Stimulated activated CD4-positive, alpha-beta T cell treated with anti-CD3 and anti-CD28 coated beads, TNF-alpha, amount 100 ng/mL, for 24 hours (primary cell): ENCODE results near the gene C1QL3.

Experiments
- DNase-seq, 3 experiments: peaks; one replicate each; pipeline ENCODE4 v3.0.0-alpha.2; 2020; ENCODE audit warnings: low read depth in 3 of 3

C1QL3 gene

DNA sequence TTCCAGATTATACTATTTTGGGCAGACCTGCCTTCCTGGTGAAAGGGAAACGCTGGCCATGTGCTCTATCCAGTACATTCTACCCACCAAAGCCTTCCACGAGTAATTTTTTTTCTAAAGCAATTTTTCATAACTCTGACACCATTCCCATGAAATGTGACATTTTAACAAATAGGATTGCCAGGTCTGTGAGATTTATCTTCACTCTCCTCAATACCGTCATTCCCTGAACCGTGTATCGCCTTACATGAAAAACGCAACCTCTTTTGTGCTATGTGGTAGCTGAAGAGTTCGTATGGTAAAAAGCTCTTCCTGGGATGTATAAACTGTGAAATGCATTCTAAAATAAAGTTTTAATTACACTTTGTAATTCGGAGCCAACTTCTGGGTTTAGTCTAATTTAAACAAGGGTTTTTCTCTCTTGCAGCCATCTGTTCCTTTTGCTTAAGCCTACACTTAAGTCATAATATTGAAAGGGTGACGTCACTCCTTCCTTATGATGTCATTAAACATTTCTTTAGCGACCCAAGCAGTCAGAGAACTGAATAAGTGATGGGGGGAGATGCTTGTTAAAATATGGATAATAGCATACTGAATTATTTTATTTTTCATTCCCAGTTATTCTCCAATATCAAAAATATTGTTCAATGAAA is 27.7 kb downstream of the C1QL3 start:
- no peak for DNase-seq

DNA sequence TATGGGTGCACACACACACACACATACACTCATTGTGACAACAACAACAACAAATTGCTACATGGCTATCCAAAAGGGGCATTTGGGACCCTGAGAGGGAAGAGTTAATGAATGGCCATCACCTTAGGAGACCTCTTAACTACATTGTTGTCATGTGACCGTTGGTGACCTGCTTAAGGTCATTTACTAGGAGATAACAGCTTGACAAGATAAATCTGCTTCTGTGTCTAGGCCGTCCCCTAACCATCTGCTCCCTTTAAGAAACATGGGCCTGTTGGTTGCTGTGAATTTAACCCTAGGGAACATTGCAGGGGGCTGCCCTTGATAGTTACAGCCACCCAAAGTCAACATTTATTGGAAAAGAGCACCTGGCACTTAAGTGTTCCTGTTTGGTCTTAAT is 29.7 kb downstream of the C1QL3 start:
- DNase-seq: no peak

GRCh38 chr10:16490511-16490910 is 31.2 kb downstream of the C1QL3 start:
- no peak for DNase-seq

- DNase-seq: no peak
Measured at GRCh38 chr10:16483241-16483917, 38.3 kb downstream of the C1QL3 start.

DNA sequence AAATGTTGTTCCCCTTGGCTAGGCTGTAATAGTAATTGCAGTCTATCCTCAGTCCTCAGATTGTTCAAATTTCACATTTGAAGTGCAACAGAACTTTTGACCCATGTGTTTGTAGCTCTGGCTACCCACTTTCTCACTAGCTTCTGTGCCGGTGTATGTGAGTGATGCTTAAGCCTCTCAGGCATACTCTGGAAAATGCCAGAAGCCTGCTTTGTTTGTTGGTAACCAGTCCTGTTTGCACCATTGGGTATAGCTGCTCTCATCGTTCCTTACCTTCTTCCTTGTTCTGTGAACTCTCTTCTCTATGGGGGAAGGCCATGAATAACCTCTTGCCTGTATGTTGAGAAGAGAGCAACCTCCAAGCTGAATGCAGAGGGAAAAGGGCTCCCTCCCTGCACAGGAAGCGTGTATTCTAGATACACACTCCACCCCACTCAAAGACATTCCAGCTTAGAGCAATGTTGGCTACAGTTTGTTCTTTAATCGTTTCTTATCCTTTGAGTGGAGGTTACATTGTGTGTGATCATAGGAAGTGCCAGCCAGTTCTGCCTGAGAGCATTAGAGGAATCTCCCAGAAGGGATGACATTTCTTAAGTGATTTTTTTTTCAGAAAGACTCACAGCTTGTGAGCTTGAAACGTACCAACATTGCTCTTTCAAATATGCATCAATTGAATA is 40.5 kb downstream of the C1QL3 start:
- no peak for DNase-seq

DNA sequence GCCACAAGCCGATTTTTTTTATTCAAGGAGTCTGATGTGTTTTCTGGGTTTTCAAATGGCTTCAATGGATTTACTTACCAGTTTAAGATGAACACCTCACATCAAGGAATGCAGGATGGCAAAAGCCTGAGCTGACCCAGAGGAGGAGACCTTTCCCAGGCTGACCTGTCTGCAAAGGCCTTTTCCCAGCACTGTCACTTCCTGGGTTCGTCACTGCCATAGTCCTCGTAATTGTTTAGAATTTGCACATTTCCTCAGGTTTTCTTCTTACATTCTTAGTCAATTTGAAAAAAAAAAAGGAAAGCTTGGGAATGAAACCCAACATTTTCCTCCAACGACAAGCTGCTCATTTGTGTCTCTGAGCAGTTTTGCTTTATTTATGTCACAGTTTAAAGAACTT is 42.9 kb downstream of the C1QL3 start:
- no peak for DNase-seq

- no peak for DNase-seq
Measured at GRCh38 chr10:16477757-16478156, 43.9 kb downstream of the C1QL3 start.

DNA sequence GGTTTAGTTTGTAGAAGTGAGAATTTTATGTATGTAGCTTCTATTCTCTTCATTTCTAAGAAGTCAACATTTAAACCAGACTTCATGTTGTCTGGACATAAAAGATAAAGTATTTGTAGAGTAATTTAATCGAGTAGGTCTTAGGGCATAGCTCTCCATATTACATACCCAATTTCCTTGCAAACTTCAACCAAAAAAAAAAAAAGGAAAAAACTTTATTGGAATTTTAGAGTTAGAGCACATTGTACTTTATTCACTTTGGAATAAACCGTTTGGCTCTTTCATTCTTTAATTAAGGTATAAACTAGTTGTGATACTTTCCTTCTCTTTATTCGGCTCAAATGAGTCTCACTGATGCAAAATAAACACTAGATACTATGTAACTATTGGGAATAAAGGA is 48.9 kb downstream of the C1QL3 start:
- DNase-seq: no peak

DNA sequence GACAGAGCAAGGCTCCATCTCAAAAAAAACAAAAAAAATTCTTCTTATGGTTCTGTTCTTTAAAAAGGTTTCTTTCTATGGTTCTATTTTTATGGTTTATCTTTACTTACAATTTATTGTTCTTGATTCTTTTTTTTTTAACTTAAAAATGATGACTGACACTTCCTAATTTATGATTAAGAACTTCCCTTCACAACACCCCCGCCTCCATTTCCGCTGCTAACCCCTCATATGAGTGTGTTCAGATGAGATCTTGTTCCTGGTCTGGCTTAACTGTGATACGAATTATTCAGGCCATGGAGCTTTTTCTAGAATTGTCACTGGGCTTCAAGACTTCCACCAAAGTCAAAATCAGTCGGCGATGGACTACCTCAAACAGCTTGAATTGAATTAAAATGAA is 50.9 kb downstream of the C1QL3 start:
- DNase-seq: peak in 1 of 3 experiments; percentile 26

DNA sequence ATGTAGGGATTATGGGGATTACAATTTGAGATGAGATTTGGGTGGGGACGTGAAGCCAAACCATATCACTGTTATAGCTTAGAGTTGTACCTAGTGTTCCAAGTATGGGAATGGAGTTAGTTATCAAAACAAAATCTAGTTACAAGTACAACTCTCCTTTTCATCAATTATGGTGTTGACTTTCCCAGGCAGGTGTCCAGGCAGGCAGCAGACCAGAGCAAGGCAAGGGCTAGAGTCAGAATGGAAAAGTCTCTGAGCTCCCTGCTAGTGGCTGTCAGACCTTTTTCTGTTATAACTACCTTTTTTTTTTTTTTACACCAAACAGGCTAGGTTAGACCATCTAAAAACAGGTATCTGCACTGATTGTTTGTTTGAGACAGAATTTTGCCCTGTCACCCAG is 55.7 kb downstream of the C1QL3 start:
- DNase-seq: no peak
